K562 (cell line): ENCODE measurements around the gene KRTCAP2. TPM values are rescaled to one million over a fixed set of nuclear protein-coding genes. Genes with fewer than 3 reads are reported as not detected.

ENCODE experiments used
- ATAC-seq: fragments of 200-7000 bp; cut with Tn5 transposase; 3 replicates; pipeline ENCODE4 v1.9.1; 2020; ENCODE audit warnings: moderate library complexity
- BruUV-seq: library from RNA; stranded (reverse); fragments of 400-500 nt; replicated peaks from 2 replicates; lab custom pipeline; 2021; lab: Mats Ljungman, UMichigan
- CTCF ChIA-PET: fragments of 300-600 bp; formaldehyde crosslinking; extraction: SDS; loops from one replicate; lab custom pipeline; 2021; ENCODE audit warnings: low intra/inter-chr PET ratio; lab: Yijun Ruan, JAX
- POLR2A ChIA-PET: fragments of 300-600, 350-650 bp; sonication (Branson Sonifier 250); formaldehyde crosslinking; extraction: SDS; loops from one replicate; lab custom pipeline; 2021; ENCODE audit warnings: antibody characterized with exemption, inconsistent platforms; lab: Yijun Ruan, JAX
- DNase-seq, 4 experiments: peaks; one replicate each; pipeline versions ENCODE4 v3.0.0 to v3.0.0-alpha.2; 2011 to 2018; ENCODE audit warnings: low spot score in 3 of 4, mixed read lengths in 3 of 4; ENCODE audit errors: extremely low read depth in 1 of 4
- FAIRE-seq: peaks from 2 replicates; lab custom pipeline; 2011; peaks lifted over from hg19 to GRCh38; lab: Jason Lieb, UNC
- H2AFZ ChIP-seq: 2 replicates; pipeline ENCODE4 v1.6.0; 2011; ENCODE audit warnings: low read depth, low read length, control low read depth, inconsistent platforms
- H3K27ac ChIP-seq: fragments of 200-600 bp; 3 replicates; pipeline ENCODE4 v1.8.0; 2011; ENCODE audit warnings: low read depth, mild to moderate bottlenecking, control low read depth, inconsistent platforms, low read length, moderate library complexity, mixed read lengths; ENCODE audit errors: extremely low read depth
- H3K27me3 ChIP-seq, 2 experiments: fragments of 300-600 bp in 1 of 2; 2 replicates in 1 of 2; 3 replicates in 1 of 2; pipeline versions ENCODE4 v1.6.0 to v1.8.0; 2011; ENCODE audit warnings: inconsistent platforms in 2 of 2, low read length in 2 of 2, mild to moderate bottlenecking in 1 of 2, mixed read lengths in 1 of 2, moderate library complexity in 1 of 2; ENCODE audit not compliant: control insufficient read depth in 2 of 2, insufficient read depth in 2 of 2
- H3K36me3 ChIP-seq: fragments of 300-600 bp; 3 replicates; pipeline ENCODE4 v1.8.0; 2011; ENCODE audit warnings: mild to moderate bottlenecking, low read length, inconsistent platforms; ENCODE audit not compliant: control insufficient read depth, insufficient read depth
- H3K4me1 ChIP-seq, 2 experiments: fragments of 200-600 bp in 1 of 2; replicated peaks in 1 of 2; 2 replicates in 1 of 2; 3 replicates in 1 of 2; pipeline versions ENCODE4 v1.5.1 to v1.8.0; 2011; ENCODE audit warnings: inconsistent platforms in 2 of 2, low read length in 2 of 2, mild to moderate bottlenecking in 1 of 2, mixed read lengths in 1 of 2, moderate library complexity in 1 of 2; ENCODE audit not compliant: control insufficient read depth in 2 of 2, insufficient read depth in 2 of 2
- H3K4me2 ChIP-seq: 2 replicates; pipeline ENCODE4 v1.6.1; 2011; ENCODE audit warnings: low read length, control low read depth, inconsistent platforms, mixed read lengths; ENCODE audit not compliant: insufficient read depth
- H3K4me3 ChIP-seq: fragments of 200-600 bp; sonication (generic), shearing (Covaris generic); 2 replicates; pipeline ENCODE4 v1.5.1; 2016; ENCODE audit warnings: control low read depth, inconsistent platforms
- H3K79me2 ChIP-seq: fragments of 200-600 bp; 3 replicates; pipeline ENCODE4 v1.8.0; 2011; ENCODE audit warnings: low read length, inconsistent platforms; ENCODE audit not compliant: control insufficient read depth, insufficient read depth
- H3K9ac ChIP-seq, 2 experiments: 2 replicates each; pipeline versions ENCODE4 v1.6.0 to v1.6.1; 2011; ENCODE audit warnings: low read depth in 2 of 2, low read length in 2 of 2, control low read depth in 1 of 2, inconsistent platforms in 1 of 2, mild to moderate bottlenecking in 1 of 2, mixed read lengths in 1 of 2; ENCODE audit not compliant: insufficient read depth in 1 of 2
- H3K9me1 ChIP-seq: one replicate; pipeline ENCODE4 v1.6.0; 2011; ENCODE audit warnings: inconsistent platforms, mild to moderate bottlenecking, low read length, moderate library complexity; ENCODE audit not compliant: control insufficient read depth, insufficient read depth
- H3K9me3 ChIP-seq: replicated peaks from 2 replicates; pipeline ENCODE4 v1.5.1; 2011; ENCODE audit warnings: low read depth, low read length, inconsistent platforms; ENCODE audit not compliant: control insufficient read depth, insufficient read depth
- H4K20me1 ChIP-seq: replicated peaks from 2 replicates; pipeline ENCODE4 v1.6.1; 2011; ENCODE audit warnings: low read length, inconsistent platforms, mixed read lengths; ENCODE audit not compliant: control insufficient read depth, insufficient read depth
- LARP7 ChIP-seq: fragments of 450-650 bp; IDR thresholded peaks from 2 replicates; pipeline ENCODE4 v1.6.1; 2016
- POLR2B ChIP-seq: fragments of 450-650 bp; IDR thresholded peaks from 2 replicates; pipeline ENCODE4 v1.6.1; 2018; ENCODE audit warnings: low read depth; ENCODE audit not compliant: partially characterized antibody
- RBM22 ChIP-seq: fragments of 200-400 bp; formaldehyde crosslinking; IDR thresholded peaks from 2 replicates; pipeline ENCODE4 v1.6.1; 2018; ENCODE audit warnings: low read length, low read depth; ENCODE audit not compliant: poor library complexity, severe bottlenecking
- RBM25 ChIP-seq: fragments of 200-400 bp; formaldehyde crosslinking; IDR thresholded peaks from 2 replicates; pipeline ENCODE4 v1.6.1; 2018; ENCODE audit warnings: low read length, low read depth, moderate library complexity; ENCODE audit not compliant: severe bottlenecking
- SUPT5H ChIP-seq: fragments of 450-650 bp; IDR thresholded peaks from 2 replicates; pipeline ENCODE4 v1.6.1; 2016
- ZNF75A ChIP-seq: fragments of 450-650 bp; formaldehyde crosslinking; IDR thresholded peaks from 2 replicates; pipeline ENCODE4 v1.4.0; 2020; ENCODE audit warnings: mild to moderate bottlenecking
- WGBS: fragments of 100-300 bp; shearing (Covaris generic); methylation state at CpG from one replicate; pipeline ENCODE4 v1.1.6; 2016; ENCODE audit warnings: low coverage, mixed read lengths; ENCODE audit not compliant: insufficient coverage; ENCODE audit errors: missing lambda C conversion rate; 5-methylcytosine and 5-hydroxymethylcytosine counted together
- in situ Hi-C: fragments of 300-500 bp; cut with MboI; formaldehyde crosslinking; loops from 4 replicates; pipeline ENCODE4 v1.15.0; 2018; ENCODE audit warnings: inconsistent platforms, mixed read lengths
- intact Hi-C: fragments of 100-400 bp; cut with micrococcal nuclease; formaldehyde crosslinking; loops from 2 replicates; pipeline ENCODE4 v1.14.2; 2022
- polyA plus RNA-seq, 8 experiments: library from polyadenylated mRNA; depleted of rRNA in 4 of 8; stranded (reverse) in 5 of 8; unstranded in 3 of 8; fragments of >200 nt; fragmentation: Nextera tagmentation in 2 of 8; fragmentation: Illumina TruSeq in 1 of 8; extraction: Ambion mirVana in 2 of 8; extraction: Trizol in 1 of 8; gene quantifications; 2 replicates each; pipeline versions ENCODE4 v1.2.1 to v1.2.3, GENCODE V29; 2011 to 2014; ENCODE audit warnings: inconsistent platforms in 1 of 8, missing spikeins in 1 of 8
- total RNA-seq, 7 experiments: library from RNA; depleted of rRNA in 6 of 7; stranded (reverse); fragments of >200 nt in 6 of 7; fragmentation: Illumina TruSeq in 2 of 7; extraction: Trizol in 2 of 7; gene quantifications; 2 replicates each; pipeline versions ENCODE4 v1.2.1 to v1.2.3, GENCODE V29; 2011 to 2021; ENCODE audit warnings: low replicate concordance in 1 of 7
- TF ChIP-seq, protein P1 (sequence below), 2 experiments: fragments of 450-650 bp in 1 of 2; sonication (generic) in 1 of 2; formaldehyde crosslinking in 1 of 2; IDR thresholded peaks; 2 replicates each; pipeline versions ENCODE4 v1.7.1 to v1.9.0; 2016 to 2022; ENCODE audit warnings: inconsistent platforms in 1 of 2, mild to moderate bottlenecking in 1 of 2, missing genetic modification reagents in 1 of 2

The KRTCAP2 gene
- total and polyA plus RNA-seq, 9 of the 15 experiments (the other 6 are each of a cell fraction or from before 2014, with no cell fraction given): 126 to 436 (median 244) TPM

DNA sequence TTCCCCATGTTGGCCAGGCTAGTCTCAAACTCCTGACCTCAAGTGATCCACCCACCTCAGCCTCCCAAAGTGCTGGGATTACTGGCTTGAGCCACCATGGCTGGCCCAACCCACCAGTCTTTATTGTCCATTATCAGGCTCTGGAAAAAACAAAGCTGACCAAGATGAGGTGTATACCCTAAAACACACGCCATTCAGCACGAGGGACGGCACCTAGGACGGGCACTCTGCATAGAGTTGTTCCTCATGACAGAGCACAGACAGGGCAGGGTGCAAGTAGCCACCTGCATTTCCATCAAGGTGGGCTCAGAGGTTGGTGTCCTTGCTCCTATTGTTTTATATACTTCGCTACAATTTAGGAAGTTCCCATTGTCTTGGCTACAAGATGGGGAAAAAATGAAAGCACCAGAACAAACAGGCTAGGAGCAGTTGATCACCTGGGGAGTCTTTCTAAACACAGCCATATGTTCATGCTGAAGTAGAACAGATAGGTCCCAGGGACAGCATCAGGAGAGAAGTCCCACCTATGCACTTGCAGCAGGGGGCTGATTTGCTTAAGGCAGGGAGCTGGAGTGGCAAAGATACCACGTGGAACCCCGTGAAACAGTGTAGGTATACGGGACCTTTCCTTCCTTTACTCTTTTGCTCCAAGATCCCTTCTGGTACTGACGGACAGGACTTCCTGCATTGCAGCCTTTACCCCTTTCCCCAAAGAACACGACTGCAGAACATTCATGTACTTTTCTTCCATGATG is 4.5 kb downstream of the KRTCAP2 start:
- Histone ChIP-seq H3K9ac (no peak overlapping the region), H3K27ac (no peak overlapping the region), H3K4me1 (peaks cover 13 to 21% of the 10 kb centered on the region in 2 experiments; a peak in 4 of 5 replicates), H3K36me3 (peaks cover 35% of the 10 kb centered on the region), H2AFZ (no peak overlapping the region), H4K20me1 (no peaks in the 10 kb centered on the region), H3K4me2 (no peak overlapping the region), H3K4me3 (no peak overlapping the region), H3K9me1 (no peaks in the 10 kb centered on the region), H3K79me2 (peaks cover 15% of the 10 kb centered on the region), H3K9me3 (no peaks in the 10 kb centered on the region), H3K27me3 (no peaks in the 10 kb centered on the region)
- no peak for DNase-seq
- in situ Hi-C loops (loop anchor here (5.0 kb wide), 1 partner anchor 76 kb away; no protein-coding TSS in a partner anchor), intact Hi-C loops (loop anchor here (5.0 kb wide), 1 partner anchor 56 kb away; no protein-coding TSS in a partner anchor)
- no TSS peak for BruUV-seq
- FAIRE-seq: no peak
- no peak for ATAC-seq
- 79% methylated on average over 10 of the region's 10 CpGs for WGBS
- CTCF ChIA-PET: interaction anchor here (0.7 to 4.4 kb wide), 6 partner anchors 48 to 84 kb away, joined by 3 to 59 read pairs (median 18); no protein-coding TSS in a partner anchor
- TF ChIP-seq SUPT5H (peak; percentile 26; the same call in 1 of the 2 replicates), POLR2B (peak; percentile 40), ZNF75A (CRISPR knock-in tag) (no peak), RBM25 (no peak), LARP7 (no peak), RBM22 (no peak)
- TF ChIP-seq, protein P1, sequence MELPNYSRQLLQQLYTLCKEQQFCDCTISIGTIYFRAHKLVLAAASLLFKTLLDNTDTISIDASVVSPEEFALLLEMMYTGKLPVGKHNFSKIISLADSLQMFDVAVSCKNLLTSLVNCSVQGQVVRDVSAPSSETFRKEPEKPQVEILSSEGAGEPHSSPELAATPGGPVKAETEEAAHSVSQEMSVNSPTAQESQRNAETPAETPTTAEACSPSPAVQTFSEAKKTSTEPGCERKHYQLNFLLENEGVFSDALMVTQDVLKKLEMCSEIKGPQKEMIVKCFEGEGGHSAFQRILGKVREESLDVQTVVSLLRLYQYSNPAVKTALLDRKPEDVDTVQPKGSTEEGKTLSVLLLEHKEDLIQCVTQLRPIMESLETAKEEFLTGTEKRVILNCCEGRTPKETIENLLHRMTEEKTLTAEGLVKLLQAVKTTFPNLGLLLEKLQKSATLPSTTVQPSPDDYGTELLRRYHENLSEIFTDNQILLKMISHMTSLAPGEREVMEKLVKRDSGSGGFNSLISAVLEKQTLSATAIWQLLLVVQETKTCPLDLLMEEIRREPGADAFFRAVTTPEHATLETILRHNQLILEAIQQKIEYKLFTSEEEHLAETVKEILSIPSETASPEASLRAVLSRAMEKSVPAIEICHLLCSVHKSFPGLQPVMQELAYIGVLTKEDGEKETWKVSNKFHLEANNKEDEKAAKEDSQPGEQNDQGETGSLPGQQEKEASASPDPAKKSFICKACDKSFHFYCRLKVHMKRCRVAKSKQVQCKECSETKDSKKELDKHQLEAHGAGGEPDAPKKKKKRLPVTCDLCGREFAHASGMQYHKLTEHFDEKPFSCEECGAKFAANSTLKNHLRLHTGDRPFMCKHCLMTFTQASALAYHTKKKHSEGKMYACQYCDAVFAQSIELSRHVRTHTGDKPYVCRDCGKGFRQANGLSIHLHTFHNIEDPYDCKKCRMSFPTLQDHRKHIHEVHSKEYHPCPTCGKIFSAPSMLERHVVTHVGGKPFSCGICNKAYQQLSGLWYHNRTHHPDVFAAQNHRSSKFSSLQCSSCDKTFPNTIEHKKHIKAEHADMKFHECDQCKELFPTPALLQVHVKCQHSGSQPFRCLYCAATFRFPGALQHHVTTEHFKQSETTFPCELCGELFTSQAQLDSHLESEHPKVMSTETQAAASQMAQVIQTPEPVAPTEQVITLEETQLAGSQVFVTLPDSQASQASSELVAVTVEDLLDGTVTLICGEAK (IDR thresholded peaks at IDR 0.05): no peak
- TF ChIP-seq, protein P1 (CRISPR knock-in tag; IDR thresholded peaks at IDR 0.05): no peak
- POLR2A ChIA-PET: interaction anchor here (0.8 to 1.4 kb wide), 6 partner anchors 10 to 106 kb away, joined by 3 to 9 read pairs (median 4); no protein-coding TSS in a partner anchor
